GM19463 (cell line): ENCODE measurements around the gene PIAS1.
"Not testable (repeated sequence)": the region's sequence is repeated elsewhere in the genome, so short reads cannot be mapped to it uniquely, and the experiment has no call there.

Experiments
- ATAC-seq: cut with Tn5 transposase; IDR thresholded peaks from one replicate; pipeline ENCODE4 v1.9.1; 2021; ENCODE audit warnings: mild to moderate bottlenecking, moderate library complexity; ENCODE audit not compliant: unreplicated experiment

The PIAS1 gene

GRCh38 chr15:68200016-68200861 lies 146.1 kb downstream of the PIAS1 start:
- ATAC-seq: no peak

GRCh38 chr15:68201153-68201878 lies 147.2 kb downstream of the PIAS1 start:
- ATAC-seq: no peak

GRCh38 chr15:68201879-68202261 lies 147.8 kb downstream of the PIAS1 start:
- ATAC-seq: no peak

DNA sequence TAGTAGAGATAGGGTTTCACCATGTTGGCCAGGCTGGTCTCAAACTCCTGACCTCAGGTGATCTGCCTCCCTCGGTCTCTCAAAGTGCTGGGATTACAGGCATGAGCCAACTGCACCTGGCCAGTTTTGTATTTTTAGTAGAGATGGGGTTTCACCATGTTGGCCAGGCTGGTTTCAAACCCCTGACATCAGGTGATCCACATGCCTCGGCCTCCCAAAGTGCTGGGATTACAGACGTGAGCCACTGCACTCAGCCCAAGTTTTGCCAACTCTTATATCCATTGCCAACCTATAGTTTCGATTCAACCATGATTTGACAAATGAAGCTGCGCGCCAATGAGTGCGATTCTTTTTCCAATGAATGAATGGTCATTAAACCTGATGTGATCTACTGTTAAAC lies 148.9 kb downstream of the PIAS1 start:
- not testable (repeated sequence) for ATAC-seq

DNA sequence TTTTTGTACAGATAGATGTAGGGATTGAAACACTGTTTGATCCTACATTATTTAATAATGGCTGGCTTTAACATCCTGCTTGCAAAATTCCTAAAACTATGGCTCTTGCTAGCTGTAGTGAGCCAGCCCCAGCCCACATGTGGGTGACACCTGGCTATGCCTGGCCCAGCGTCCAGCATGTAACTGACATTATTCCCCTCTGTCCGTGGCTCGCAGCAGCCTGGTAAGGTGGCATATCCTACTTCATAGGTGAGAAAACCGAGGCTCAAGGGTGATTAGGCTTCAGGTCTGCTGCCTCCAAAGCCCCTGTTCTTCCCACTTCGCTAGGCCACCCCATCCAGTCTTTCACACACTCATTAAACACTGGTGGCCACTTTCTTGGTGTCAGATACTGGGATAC lies 149.4 kb downstream of the PIAS1 start:
- ATAC-seq: no peak

GRCh38 chr15:68203956-68204355 lies 149.8 kb downstream of the PIAS1 start:
- no peak for ATAC-seq

DNA sequence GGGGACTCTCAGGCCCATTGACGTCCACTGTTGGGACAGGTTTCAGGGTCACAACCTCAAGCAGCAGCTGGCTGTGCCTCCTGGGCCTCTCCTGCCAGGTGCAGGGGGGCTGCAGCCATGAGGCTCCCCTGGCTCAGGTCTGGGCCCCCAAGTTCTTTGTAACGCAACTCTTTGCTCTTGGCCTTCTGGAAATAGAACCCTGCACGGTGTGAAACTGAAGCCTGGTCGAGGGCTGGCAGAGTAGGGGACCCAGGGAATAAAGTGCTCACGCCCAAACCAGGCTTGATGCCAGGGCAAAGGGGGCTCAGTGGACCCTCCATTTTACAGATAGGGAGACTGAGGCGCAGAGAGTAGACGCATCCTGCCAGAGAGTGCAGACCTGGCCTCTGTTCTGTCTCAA lies 150.2 kb downstream of the PIAS1 start:
- no peak for ATAC-seq

DNA sequence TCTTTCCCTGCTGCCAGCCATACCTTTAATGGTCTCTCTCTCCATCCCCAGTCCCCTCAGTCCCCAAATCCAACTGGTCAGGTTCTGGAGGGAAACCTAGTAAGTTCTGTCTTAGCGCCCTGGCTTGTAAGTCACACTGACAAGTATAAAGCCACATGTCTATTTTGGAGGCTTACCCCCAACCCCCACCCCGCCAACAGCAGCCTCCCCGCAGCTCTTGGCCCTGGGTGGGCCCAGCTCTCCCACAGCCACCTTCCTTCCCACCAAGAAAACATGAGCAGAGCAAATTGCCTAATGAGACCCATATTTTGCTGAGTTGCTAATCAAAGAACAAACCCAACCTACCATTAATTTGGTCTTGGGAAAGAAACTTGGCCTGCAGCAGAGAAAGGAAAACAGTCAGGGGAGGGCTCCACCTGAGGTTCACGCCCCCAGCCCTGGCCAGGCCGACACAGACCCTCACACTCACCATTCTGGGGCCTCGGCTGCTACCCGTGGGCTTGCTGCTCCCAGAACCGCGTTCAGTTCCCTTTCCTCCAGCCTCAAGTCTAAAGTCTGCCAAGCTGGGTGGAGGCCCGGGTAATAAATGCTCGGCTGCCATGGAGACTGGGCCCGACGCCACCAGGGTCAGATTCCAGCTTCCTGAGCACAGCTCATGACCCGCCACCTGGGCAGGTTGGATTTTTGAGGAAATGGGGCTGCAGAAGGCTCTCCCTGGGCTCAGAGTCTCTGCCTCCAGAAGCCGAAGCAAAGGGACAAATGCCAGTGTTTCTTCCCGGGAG lies 150.9 kb downstream of the PIAS1 start, which contains the start of gene CALML4:
Gene CALML4, minus strand, starts transcription at position 557 of the 782 bp plus-strand sequence. Its CDS starts 85 bp downstream, at position 472.
- ATAC-seq: no peak

DNA sequence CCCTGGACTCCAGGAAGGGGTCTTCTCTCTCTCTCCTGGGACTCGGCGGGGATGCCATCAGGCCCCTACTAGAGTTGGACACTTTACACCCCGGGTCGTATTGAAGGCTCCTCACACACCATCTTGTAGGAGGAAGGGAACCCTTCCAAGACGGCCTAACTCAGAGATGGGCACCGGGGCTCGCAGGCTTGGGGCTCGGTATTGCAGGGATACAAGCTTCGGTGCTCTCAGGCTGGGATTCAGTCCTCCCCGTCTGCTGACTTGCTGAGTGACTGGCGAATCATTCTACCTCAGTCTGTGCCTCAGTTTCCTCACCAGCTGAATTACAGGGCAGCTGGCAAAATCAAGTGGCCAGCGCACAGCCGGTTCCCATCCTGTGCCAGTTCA lies 151.4 kb downstream of the PIAS1 start:
- ATAC-seq: no peak

DNA sequence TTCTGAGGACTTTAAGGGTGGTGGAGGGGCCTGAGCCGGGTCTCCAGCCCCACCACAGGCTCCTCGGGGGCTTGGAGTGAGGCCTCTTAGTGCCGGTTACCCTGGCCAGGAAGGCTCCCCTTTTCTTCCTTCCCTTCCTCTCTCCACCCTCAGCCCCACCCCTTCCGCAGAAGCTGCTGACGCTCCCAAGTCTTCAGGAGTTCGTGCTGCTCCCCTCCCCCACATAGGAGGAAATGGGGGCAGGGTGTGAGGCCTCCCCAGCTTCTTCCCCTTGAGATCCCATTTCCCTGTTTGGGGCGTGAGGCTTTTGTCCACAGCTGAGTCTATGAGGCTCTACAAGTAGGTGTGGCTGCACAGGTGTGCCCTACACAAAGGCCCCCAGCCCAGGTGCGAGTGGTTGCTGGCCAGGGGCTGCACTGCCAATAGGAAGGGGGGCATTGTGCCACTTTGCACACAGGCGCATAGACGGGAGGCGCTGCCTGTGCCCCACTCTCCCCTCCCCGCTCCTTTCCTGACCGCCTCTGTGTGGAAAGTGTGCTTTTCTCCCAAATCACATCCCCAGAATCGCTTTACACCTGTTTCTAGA lies 151.9 kb downstream of the PIAS1 start:
- ATAC-seq: no peak

DNA sequence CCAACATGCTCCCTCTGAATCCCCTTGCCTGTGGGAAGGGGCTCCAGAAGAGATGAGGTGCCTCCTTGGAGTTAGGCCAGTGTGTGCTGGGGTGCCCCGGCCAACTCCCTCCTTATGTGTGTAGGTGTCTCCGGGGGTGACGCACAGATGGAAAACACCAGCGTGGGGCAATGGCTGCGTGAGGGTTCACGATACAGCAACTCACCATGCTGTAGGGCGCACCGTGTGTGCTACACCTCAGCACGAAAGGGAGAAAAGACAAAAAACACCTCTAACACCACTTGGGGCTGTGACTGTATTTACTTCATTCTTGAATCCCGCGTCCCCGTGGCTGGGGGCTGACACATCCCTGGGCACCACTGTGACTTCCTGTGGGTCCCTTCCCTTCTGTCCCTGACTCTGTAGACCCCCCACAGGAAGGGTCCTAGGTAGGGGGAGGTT lies 152.6 kb downstream of the PIAS1 start:
- ATAC-seq: no peak

DNA sequence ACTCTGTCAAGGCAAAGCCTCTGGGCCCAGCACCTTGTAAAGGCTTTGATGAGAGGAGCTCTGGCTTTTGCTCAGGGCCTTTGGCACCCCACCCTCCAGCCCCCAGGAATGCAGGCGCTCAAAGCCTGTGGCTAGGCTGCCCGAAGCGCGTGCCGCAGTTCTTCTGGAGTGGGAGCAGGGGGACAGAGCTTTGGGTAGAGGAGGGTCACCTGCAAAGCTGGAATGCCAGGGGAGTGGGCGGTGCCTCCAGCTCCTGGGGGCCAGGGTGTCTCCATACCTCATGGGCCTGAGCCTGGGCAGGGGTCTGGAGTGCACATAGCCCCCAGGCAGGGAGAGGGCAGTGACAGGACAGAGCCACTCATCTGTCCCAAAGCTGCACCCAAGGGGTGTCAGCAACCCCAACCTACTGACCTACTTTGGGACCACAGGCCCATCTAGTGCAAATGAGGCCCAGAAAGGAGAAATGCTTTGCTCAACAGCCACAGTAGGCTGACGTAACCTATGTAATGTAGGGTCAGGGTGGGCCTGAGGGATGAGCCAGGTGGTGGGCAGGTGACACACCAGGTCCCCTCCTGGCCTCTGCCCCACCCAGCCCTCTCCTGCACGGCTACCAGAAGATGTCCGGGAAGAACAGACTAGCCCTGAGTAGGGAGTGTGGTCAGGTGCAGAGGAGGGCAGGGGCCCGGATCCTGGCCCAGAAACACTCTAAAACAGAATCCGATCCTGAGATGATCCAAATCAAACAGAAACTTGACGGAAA lies 153.2 kb downstream of the PIAS1 start:
- ATAC-seq: no peak

- ATAC-seq: no peak
Measured at GRCh38 chr15:68208136-68208535, 154.0 kb downstream of the PIAS1 start.

- no peak for ATAC-seq
Measured at GRCh38 chr15:68208636-68209240, 154.6 kb downstream of the PIAS1 start.

DNA sequence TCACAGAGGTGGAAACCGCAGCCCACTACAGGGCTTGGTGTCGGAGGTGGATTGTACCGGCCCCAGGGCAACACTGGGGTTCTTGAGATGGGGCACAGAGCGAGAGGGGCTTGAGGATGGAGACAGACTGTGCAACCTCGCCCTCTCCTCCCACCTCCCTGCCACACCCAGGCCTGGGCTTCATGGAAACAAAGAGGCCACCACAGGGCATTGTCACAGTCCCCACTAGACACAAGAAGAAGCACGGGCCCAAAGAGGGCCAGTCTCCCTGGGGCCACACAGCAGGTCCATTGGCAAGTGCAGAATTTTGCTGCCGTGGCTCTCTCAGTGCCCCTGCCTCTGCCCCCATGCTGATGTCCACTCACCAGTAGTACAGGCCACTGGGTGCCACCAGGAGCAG lies 155.2 kb downstream of the PIAS1 start:
- ATAC-seq: no peak

- ATAC-seq: peak; percentile 71
Measured at GRCh38 chr15:68209735-68210408, 155.8 kb downstream of the PIAS1 start.

DNA sequence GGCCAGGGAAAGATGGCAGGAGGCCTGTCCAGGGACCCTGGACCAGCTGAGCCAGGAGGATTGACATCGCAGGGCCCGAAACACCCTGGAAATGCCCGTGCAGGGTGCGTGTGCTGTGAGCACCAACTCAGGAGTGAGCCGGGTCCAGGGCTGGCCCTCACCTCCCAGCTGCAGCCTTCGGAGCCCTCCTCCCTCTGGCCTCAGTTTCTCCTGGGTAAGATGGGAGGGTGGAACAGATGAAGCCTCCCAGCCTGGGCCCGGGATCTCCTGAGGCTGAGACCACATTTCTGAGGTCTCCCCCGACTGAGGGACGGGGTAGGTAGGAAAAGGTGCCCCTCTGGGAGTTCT lies 156.3 kb downstream of the PIAS1 start:
- no peak for ATAC-seq

- ATAC-seq: no peak
Measured at GRCh38 chr15:68210821-68211655, 156.9 kb downstream of the PIAS1 start.
